ENCODE data around the gene ITIH4. TPM values are rescaled to one million over a fixed set of nuclear protein-coding genes. Genes with fewer than 3 reads are reported as not detected.

Gene ITIH4
- total and polyA plus RNA-seq, 2 of the 13 experiments (the other 11 are each of a cell fraction or from before 2014, with no cell fraction given): 2.7 to 5.3 TPM

DNA sequence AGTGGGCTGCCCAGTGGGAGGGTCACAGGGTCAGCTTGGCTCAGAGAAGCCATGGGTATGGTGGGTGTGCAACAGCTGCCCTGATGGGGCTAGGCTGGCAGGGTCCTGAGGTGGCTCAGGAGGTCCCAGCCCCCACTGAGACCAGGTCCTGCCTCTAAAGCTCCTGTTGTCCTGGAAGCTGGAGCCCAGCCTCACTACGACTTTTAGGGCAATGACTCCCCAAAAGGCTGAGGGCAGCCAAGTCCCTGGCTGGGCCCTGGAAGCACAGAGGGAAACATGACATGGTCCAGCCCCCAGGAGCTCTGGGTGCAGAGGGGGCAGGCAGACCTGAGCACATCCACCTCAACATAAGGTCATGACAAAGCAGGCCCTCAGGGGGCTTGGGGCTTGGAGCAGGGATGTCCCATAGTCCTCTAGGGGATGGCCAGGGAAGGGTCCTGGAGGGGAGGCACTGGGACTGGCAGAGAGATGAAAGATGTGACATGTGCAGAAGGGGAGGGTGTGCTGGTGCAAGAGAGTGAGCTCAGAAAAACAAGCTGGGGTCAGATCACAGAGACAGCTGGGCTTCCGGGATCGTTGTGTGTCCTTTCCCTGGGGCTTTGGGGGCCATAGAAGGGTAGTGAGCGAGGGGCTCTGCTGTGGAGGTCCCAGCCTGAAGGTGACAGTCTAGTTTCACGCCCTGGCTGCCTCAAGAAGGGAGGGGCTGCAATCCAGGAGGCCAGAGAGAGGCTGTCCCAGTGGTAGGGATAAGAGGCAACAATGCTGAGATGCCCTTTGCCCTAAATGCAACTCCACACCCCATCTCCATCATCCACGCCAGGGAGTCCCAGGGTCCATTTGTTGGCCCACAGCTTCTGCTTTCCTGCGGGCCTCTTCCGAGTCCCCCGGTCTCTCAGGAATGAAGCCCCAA is 36.5 kb downstream of the ITIH4 start (continued):
- TF ChIP-seq, protein P1, sequence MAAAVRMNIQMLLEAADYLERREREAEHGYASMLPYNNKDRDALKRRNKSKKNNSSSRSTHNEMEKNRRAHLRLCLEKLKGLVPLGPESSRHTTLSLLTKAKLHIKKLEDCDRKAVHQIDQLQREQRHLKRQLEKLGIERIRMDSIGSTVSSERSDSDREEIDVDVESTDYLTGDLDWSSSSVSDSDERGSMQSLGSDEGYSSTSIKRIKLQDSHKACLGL (CRISPR knock-in tag; IDR thresholded peaks at IDR 0.05): peak; percentile 8; the same call in 1 of the 2 replicates
- TF ChIP-seq MYNN (CRISPR knock-in tag; IDR thresholded peaks at IDR 0.05; ENCODE audit: low read depth) (no peak), SMAD1 (CRISPR knock-in tag; IDR thresholded peaks at IDR 0.05; ENCODE audit: borderline replicate concordance, low read depth) (no peak; the same call in 1 of the 2 replicates), ZNF619 (CRISPR knock-in tag; IDR thresholded peaks at IDR 0.05) (no peak), SOX13 (IDR thresholded peaks at IDR 0.05) (no peak), SOX13 (CRISPR knock-in tag; conservative IDR thresholded peaks at IDR 0.05 in 1 of 2, IDR thresholded peaks at IDR 0.05 in 1 of 2) (no peak), ZNF782 (CRISPR knock-in tag; IDR thresholded peaks at IDR 0.05; ENCODE audit: borderline replicate concordance) (no peak), HCFC1 (IDR thresholded peaks at IDR 0.05; ENCODE audit: low read depth, low read length) (no peak), ZNF75D (CRISPR knock-in tag; IDR thresholded peaks at IDR 0.05; ENCODE audit: borderline replicate concordance) (no peak), ZNF841 (CRISPR knock-in tag; IDR thresholded peaks at IDR 0.05; ENCODE audit: borderline replicate concordance) (no peak), HNRNPH1 (optimal IDR thresholded peaks at IDR 0.05; ENCODE audit: low read depth, low read length) (no peak), ZNF121 (CRISPR knock-in tag; IDR thresholded peaks at IDR 0.05) (no peak), MYC (CRISPR knock-in tag; IDR thresholded peaks at IDR 0.05; ENCODE audit: borderline replicate concordance) (peak; percentile 6; the same call in 1 of the 2 replicates), ZNF776 (CRISPR knock-in tag; IDR thresholded peaks at IDR 0.05) (0 out of 2 replicates have a peak, but pooled peaks have one; percentile 46), TEAD3 (CRISPR knock-in tag; optimal IDR thresholded peaks at IDR 0.05; ENCODE audit: borderline replicate concordance) (no peak), SCMH1 (CRISPR knock-in tag; IDR thresholded peaks at IDR 0.05; ENCODE audit: borderline replicate concordance) (no peak), ZNF382 (CRISPR knock-in tag; IDR thresholded peaks at IDR 0.05; ENCODE audit: borderline replicate concordance) (no peak)
- TF ChIP-seq, protein P2, sequence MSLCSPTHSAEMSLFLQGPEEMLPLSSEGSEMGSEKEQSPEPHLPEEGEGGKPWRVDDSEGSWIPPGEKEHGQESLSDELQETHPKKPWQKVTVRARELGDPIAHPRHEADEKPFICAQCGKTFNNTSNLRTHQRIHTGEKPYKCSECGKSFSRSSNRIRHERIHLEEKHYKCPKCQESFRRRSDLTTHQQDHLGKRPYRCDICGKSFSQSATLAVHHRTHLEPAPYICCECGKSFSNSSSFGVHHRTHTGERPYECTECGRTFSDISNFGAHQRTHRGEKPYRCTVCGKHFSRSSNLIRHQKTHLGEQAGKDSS (CRISPR knock-in tag; IDR thresholded peaks at IDR 0.05; ENCODE audit: borderline replicate concordance, low read depth): peak; percentile 6; the same call in 1 of the 2 replicates
- TF ChIP-seq, protein P3, sequence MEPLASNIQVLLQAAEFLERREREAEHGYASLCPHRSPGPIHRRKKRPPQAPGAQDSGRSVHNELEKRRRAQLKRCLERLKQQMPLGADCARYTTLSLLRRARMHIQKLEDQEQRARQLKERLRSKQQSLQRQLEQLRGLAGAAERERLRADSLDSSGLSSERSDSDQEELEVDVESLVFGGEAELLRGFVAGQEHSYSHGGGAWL (CRISPR knock-in tag; IDR thresholded peaks at IDR 0.05): 0 out of 2 replicates have a peak, but pooled peaks have one; percentile 6
- TF ChIP-seq, protein P4, sequence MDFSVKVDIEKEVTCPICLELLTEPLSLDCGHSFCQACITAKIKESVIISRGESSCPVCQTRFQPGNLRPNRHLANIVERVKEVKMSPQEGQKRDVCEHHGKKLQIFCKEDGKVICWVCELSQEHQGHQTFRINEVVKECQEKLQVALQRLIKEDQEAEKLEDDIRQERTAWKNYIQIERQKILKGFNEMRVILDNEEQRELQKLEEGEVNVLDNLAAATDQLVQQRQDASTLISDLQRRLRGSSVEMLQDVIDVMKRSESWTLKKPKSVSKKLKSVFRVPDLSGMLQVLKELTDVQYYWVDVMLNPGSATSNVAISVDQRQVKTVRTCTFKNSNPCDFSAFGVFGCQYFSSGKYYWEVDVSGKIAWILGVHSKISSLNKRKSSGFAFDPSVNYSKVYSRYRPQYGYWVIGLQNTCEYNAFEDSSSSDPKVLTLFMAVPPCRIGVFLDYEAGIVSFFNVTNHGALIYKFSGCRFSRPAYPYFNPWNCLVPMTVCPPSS (IDR thresholded peaks at IDR 0.05): no peak
- TF ChIP-seq, protein P5, sequence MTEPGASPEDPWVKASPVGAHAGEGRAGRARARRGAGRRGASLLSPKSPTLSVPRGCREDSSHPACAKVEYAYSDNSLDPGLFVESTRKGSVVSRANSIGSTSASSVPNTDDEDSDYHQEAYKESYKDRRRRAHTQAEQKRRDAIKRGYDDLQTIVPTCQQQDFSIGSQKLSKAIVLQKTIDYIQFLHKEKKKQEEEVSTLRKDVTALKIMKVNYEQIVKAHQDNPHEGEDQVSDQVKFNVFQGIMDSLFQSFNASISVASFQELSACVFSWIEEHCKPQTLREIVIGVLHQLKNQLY (CRISPR knock-in tag; IDR thresholded peaks at IDR 0.05): no peak

Measured in HepG2 (cell line).